Measurements from ENCODE around the gene VPS18.

- no peak for TF ChIP-seq CTCF (IDR thresholded peaks at IDR 0.05; ENCODE audit: low read depth, low read length)
- no peak for TF ChIP-seq EZH2phosphoT487 (IDR thresholded peaks at IDR 0.05; ENCODE audit: low read depth)
These were observed 47.4 kb upstream of the VPS18 start for GRCh38 chr15:40846841-40847222.

All from OCI-LY3 (cell line).